NB4 (cell line): ENCODE measurements around the gene TMEM63C.

Source experiments
- CTCF ChIP-seq: IDR thresholded peaks from one replicate; pipeline ENCODE4 v1.5.1; 2012; ENCODE audit warnings: low read depth, low read length
- MYC ChIP-seq: IDR thresholded peaks from 2 replicates; pipeline ENCODE4 v1.6.1; 2011; ENCODE audit warnings: low read depth, low read length
- POLR2A ChIP-seq: IDR thresholded peaks from 2 replicates; pipeline ENCODE4 v1.6.1; 2011; ENCODE audit warnings: mild to moderate bottlenecking; ENCODE audit not compliant: insufficient read length; ENCODE audit errors: extremely low read depth

GRCh38 chr14:77271113-77271710 lies 89.6 kb downstream of the TMEM63C start, which contains the start of gene NGB:
- TF ChIP-seq POLR2A (no peak), CTCF (no peak), MYC (no peak)
